Measurements from ENCODE around the gene LSM2.

The LSM2 gene

GRCh38 chr6:31752739-31753319 is 53.9 kb downstream of the LSM2 start:
- in situ Hi-C loops (cut with HindIII; ENCODE audit: low sequenced_read_pairs): no loop called here

GRCh38 chr6:31750411-31751022 is 56.2 kb downstream of the LSM2 start:
- in situ Hi-C loops (cut with HindIII; ENCODE audit: low sequenced_read_pairs): no loop called here

GRCh38 chr6:31749301-31750036 is 57.3 kb downstream of the LSM2 start:
- in situ Hi-C loops (cut with HindIII; ENCODE audit: low sequenced_read_pairs): no loop called here
